Measurements from ENCODE around the gene TBC1D16. TPM values are rescaled to one million over a fixed set of nuclear protein-coding genes. Genes with fewer than 3 reads are reported as not detected.
A peak's percentile ranks its signal among the peaks of the same experiment; 100 is the strongest.
"Not testable (repeated sequence)": the region's sequence is repeated elsewhere in the genome, so short reads cannot be mapped to it uniquely, and the experiment has no call there.

Gene TBC1D16
- total and polyA plus RNA-seq, 8 donors, result 17.3 to 49.1 (median 31.3) TPM

GRCh38 chr17:79901131-79901530, 134.5 kb downstream of the TBC1D16 start:
- ATAC-seq, result no peak
- TF ChIP-seq CTCF (IDR thresholded peaks at IDR 0.05), result no peak
- Histone ChIP-seq H3K36me3 (no peaks in the 10 kb centered on the region), H3K4me3 (no peak overlapping the region), H3K27me3 (peaks cover 0 to 22% of the 10 kb centered on the region in 2 donors), H3K4me1 (no peaks in the 10 kb centered on the region), H3K9me3 (no peaks in the 10 kb centered on the region), H3K27ac (no peak overlapping the region)
- intact Hi-C loops (cut with DNase I), result no loop called here
- no peak for DNase-seq

GRCh38 chr17:79899584-79899983, 136.1 kb downstream of the TBC1D16 start:
- Histone ChIP-seq H3K27me3 (peaks cover 0 to 22% of the 10 kb centered on the region in 2 donors), H3K4me3 (no peak overlapping the region), H3K36me3 (no peaks in the 10 kb centered on the region), H3K4me1 (no peaks in the 10 kb centered on the region), H3K9me3 (no peaks in the 10 kb centered on the region), H3K27ac (no peak overlapping the region)
- intact Hi-C loops (cut with DNase I), result no loop called here
- no peak for TF ChIP-seq CTCF (IDR thresholded peaks at IDR 0.05)
- ATAC-seq, result no peak
- no peak for DNase-seq

GRCh38 chr17:79897243-79898063, 138.2 kb downstream of the TBC1D16 start:
- Histone ChIP-seq H3K9me3 (no peaks in the 10 kb centered on the region), H3K36me3 (no peaks in the 10 kb centered on the region), H3K4me1 (no peaks in the 10 kb centered on the region), H3K27ac (no peak overlapping the region), H3K27me3 (peaks cover 0 to 20% of the 10 kb centered on the region in 2 donors), H3K4me3 (no peak overlapping the region)
- DNase-seq (no peak), ATAC-seq (peak; percentile 82)
- intact Hi-C loops (cut with DNase I), result no loop called here
- TF ChIP-seq CTCF (IDR thresholded peaks at IDR 0.05), result no peak

- intact Hi-C loops (cut with DNase I); DNase-seq: not testable (repeated sequence)
- peaks cover 0 to 19% of the 10 kb centered on the region in 2 donors for H3K27me3 ChIP-seq
These were observed 142.2 kb downstream of the TBC1D16 start for GRCh38 chr17:79893457-79893856.

GRCh38 chr17:79892457-79893241, 143.0 kb downstream of the TBC1D16 start:
- Histone ChIP-seq H3K27me3 (peaks cover 0 to 26% of the 10 kb centered on the region in 2 donors), H3K27ac (no peak overlapping the region), H3K36me3 (no peaks in the 10 kb centered on the region), H3K4me3 (no peak overlapping the region), H3K4me1 (no peaks in the 10 kb centered on the region), H3K9me3 (no peaks in the 10 kb centered on the region)
- ATAC-seq (peak; percentile 89), DNase-seq (peak in 2 of 4 donors; percentile 36 to 70)
- intact Hi-C loops (cut with DNase I), result no loop called here
- TF ChIP-seq CTCF (IDR thresholded peaks at IDR 0.05), result no peak

More at GRCh38 chr17:79893457-79893856, 142.2 kb downstream of the TBC1D16 start:
- not testable (repeated sequence) for H3K4me3 ChIP-seq, ATAC-seq, H3K27ac ChIP-seq, H3K4me1 ChIP-seq, H3K9me3 ChIP-seq, H3K36me3 ChIP-seq
